GM23338 (cell line): ENCODE data around the gene PLBD2. TPM values are rescaled to one million over a fixed set of nuclear protein-coding genes. Genes with fewer than 3 reads are reported as not detected.

ENCODE experiments used
- ATAC-seq: fragments of 200-7000 bp; cut with Tn5 transposase; 3 replicates; pipeline ENCODE4 v1.9.1; 2020
- DNase-seq: peaks from one replicate; pipeline ENCODE4 v3.0.0-alpha.2; 2015; ENCODE audit warnings: low spot score
- H2AFZ ChIP-seq: fragments of 200-600 bp; sonication (generic); 2 replicates; pipeline ENCODE4 v1.8.0; 2016; ENCODE audit warnings: antibody characterized with exemption, mild to moderate bottlenecking, moderate library complexity
- H3F3A ChIP-seq: fragments of 200-600 bp; sonication (generic); replicated peaks from 2 replicates; pipeline ENCODE4 v1.8.0; 2017; ENCODE audit warnings: antibody characterized with exemption, mixed run types, low read depth
- H3K27ac ChIP-seq: fragments of 200-600 bp; sonication (generic); 2 replicates; pipeline ENCODE4 v1.6.1; 2016; ENCODE audit warnings: low read depth
- H3K27me3 ChIP-seq: fragments of 200-600 bp; sonication (generic); 2 replicates; pipeline ENCODE4 v1.8.0; 2016; ENCODE audit warnings: mild to moderate bottlenecking, mixed run types, moderate library complexity; ENCODE audit not compliant: insufficient read depth
- H3K36me3 ChIP-seq: fragments of 200-600 bp; sonication (generic); 2 replicates; pipeline ENCODE4 v1.8.0; 2016; ENCODE audit warnings: mild to moderate bottlenecking; ENCODE audit not compliant: insufficient read depth
- H3K4me1 ChIP-seq: fragments of 200-600 bp; sonication (generic); 2 replicates; pipeline ENCODE4 v1.8.0; 2016; ENCODE audit warnings: mild to moderate bottlenecking, moderate library complexity; ENCODE audit not compliant: insufficient read depth
- H3K4me2 ChIP-seq: fragments of 200-600 bp; sonication (generic); 2 replicates; pipeline ENCODE4 v1.7.1; 2017; ENCODE audit warnings: mixed run types
- H3K4me3 ChIP-seq: fragments of 200-600 bp; sonication (generic); 2 replicates; pipeline ENCODE4 v1.6.1; 2016; ENCODE audit warnings: mixed run types
- H3K79me2 ChIP-seq: fragments of 200-600 bp; sonication (generic); replicated peaks from 2 replicates; pipeline ENCODE4 v1.8.0; 2017; ENCODE audit warnings: mild to moderate bottlenecking; ENCODE audit not compliant: insufficient read depth
- H3K9me2 ChIP-seq: fragments of 200-600 bp; sonication (generic); 2 replicates; pipeline ENCODE4 v1.8.0; 2017; ENCODE audit not compliant: insufficient read depth
- H4K20me1 ChIP-seq: fragments of 200-600 bp; sonication (generic); replicated peaks from 2 replicates; pipeline ENCODE4 v1.8.0; 2017; ENCODE audit warnings: mild to moderate bottlenecking; ENCODE audit not compliant: insufficient read depth
- H3K27ac Mint-ChIP-seq: 2 replicates; pipeline ENCODE4 v1.8.0; 2020; ENCODE audit warnings: inconsistent platforms, mild to moderate bottlenecking, moderate library complexity, mixed read lengths
- H3K27me3 Mint-ChIP-seq: 3 replicates; pipeline ENCODE4 v1.8.0; 2022; ENCODE audit warnings: low read depth, mild to moderate bottlenecking, moderate library complexity, mixed read lengths, inconsistent platforms; ENCODE audit not compliant: insufficient read depth, poor library complexity
- H3K36me3 Mint-ChIP-seq: 3 replicates; pipeline ENCODE4 v1.8.0; 2021; ENCODE audit warnings: low read depth, mild to moderate bottlenecking, inconsistent platforms, moderate library complexity, mixed read lengths
- H3K4me1 Mint-ChIP-seq: 3 replicates; pipeline ENCODE4 v1.8.0; 2020; ENCODE audit warnings: mild to moderate bottlenecking, inconsistent platforms, mixed read lengths
- H3K4me3 Mint-ChIP-seq: 3 replicates; pipeline ENCODE4 v1.8.0; 2021; ENCODE audit warnings: moderate library complexity, mild to moderate bottlenecking, inconsistent platforms, mixed read lengths
- H3K9me3 Mint-ChIP-seq: 3 replicates; pipeline ENCODE4 v1.8.0; 2020; ENCODE audit warnings: moderate library complexity, mild to moderate bottlenecking, inconsistent platforms, mixed read lengths
- CREB1 ChIP-seq: fragments of 250-450 bp; sonication (Bioruptor Pico); IDR thresholded peaks from 2 replicates; pipeline ENCODE4 v1.5.0; 2020; ENCODE audit warnings: low read depth, mild to moderate bottlenecking, moderate library complexity
- EZH2 ChIP-seq: fragments of 200-600 bp; sonication (generic); IDR thresholded peaks from one replicate; pipeline ENCODE4 v1.8.0; 2017; ENCODE audit warnings: antibody characterized with exemption, mild to moderate bottlenecking, low read depth; ENCODE audit not compliant: unreplicated experiment
- EZH2phosphoT487 ChIP-seq: fragments of 200-600 bp; sonication (generic); IDR thresholded peaks from one replicate; pipeline ENCODE4 v1.8.1; 2018; ENCODE audit warnings: antibody characterized with exemption; ENCODE audit not compliant: unreplicated experiment
- JUNB ChIP-seq: IDR thresholded peaks from one replicate; pipeline ENCODE4 v1.6.1; 2016; ENCODE audit warnings: antibody characterized with exemption; ENCODE audit not compliant: unreplicated experiment
- NANOG ChIP-seq: IDR thresholded peaks from 2 replicates; pipeline ENCODE4 v1.6.1; 2016; ENCODE audit warnings: antibody characterized with exemption, borderline replicate concordance
- POLR2AphosphoS5 ChIP-seq: IDR thresholded peaks from 2 replicates; pipeline ENCODE4 v1.6.1; 2016; ENCODE audit warnings: antibody characterized with exemption, low read depth
- REST ChIP-seq: IDR thresholded peaks from one replicate; pipeline ENCODE4 v1.6.1; 2018; ENCODE audit warnings: antibody characterized with exemption; ENCODE audit not compliant: unreplicated experiment
- STAT1 ChIP-seq: IDR thresholded peaks from one replicate; pipeline ENCODE4 v1.6.1; 2016; ENCODE audit warnings: antibody characterized with exemption; ENCODE audit not compliant: unreplicated experiment
- ZNF114 ChIP-seq: fragments of 250-450 bp; sonication (Bioruptor Pico); IDR thresholded peaks from 2 replicates; pipeline ENCODE4 v1.5.0; 2020; ENCODE audit warnings: mild to moderate bottlenecking, moderate library complexity
- ZNF331 ChIP-seq: fragments of 250-450 bp; sonication (Bioruptor Pico); IDR thresholded peaks from 2 replicates; pipeline ENCODE4 v1.5.0; 2020; ENCODE audit warnings: low read depth, mild to moderate bottlenecking, moderate library complexity
- ZNF462 ChIP-seq: fragments of 250-450 bp; sonication (Bioruptor Pico); IDR thresholded peaks from 2 replicates; pipeline ENCODE4 v1.5.0; 2020; ENCODE audit warnings: mild to moderate bottlenecking, moderate library complexity
- polyA plus RNA-seq: library from polyadenylated mRNA; unstranded; fragments of >200 nt; fragmentation: Nextera tagmentation; extraction: Ambion mirVana; gene quantifications from 2 replicates; pipeline ENCODE4 v1.2.1, GENCODE V29; 2016
- total RNA-seq: library from RNA; depleted of rRNA; stranded (reverse); fragments of >200 nt; shearing (Covaris generic); gene quantifications from 2 replicates; pipeline ENCODE4 v1.2.3, GENCODE V29; 2014
- TF ChIP-seq, protein P1 (sequence below), 2 experiments: fragments of 200-600 bp in 1 of 2; sonication (generic) in 1 of 2; conservative IDR thresholded peaks; 2 replicates each; pipeline versions ENCODE4 v1.5.1 to v1.6.1; 2016 to 2017; ENCODE audit warnings: antibody characterized with exemption in 2 of 2, low read depth in 2 of 2, mild to moderate bottlenecking in 2 of 2, moderate library complexity in 1 of 2
- TF ChIP-seq, protein P2 (sequence below): IDR thresholded peaks from 2 replicates; pipeline ENCODE4 v1.6.1; 2016; ENCODE audit warnings: antibody characterized with exemption

PLBD2 gene
- total and polyA plus RNA-seq, 2 experiments from 2014 or later, result 10.2 to 37.1 TPM

DNA sequence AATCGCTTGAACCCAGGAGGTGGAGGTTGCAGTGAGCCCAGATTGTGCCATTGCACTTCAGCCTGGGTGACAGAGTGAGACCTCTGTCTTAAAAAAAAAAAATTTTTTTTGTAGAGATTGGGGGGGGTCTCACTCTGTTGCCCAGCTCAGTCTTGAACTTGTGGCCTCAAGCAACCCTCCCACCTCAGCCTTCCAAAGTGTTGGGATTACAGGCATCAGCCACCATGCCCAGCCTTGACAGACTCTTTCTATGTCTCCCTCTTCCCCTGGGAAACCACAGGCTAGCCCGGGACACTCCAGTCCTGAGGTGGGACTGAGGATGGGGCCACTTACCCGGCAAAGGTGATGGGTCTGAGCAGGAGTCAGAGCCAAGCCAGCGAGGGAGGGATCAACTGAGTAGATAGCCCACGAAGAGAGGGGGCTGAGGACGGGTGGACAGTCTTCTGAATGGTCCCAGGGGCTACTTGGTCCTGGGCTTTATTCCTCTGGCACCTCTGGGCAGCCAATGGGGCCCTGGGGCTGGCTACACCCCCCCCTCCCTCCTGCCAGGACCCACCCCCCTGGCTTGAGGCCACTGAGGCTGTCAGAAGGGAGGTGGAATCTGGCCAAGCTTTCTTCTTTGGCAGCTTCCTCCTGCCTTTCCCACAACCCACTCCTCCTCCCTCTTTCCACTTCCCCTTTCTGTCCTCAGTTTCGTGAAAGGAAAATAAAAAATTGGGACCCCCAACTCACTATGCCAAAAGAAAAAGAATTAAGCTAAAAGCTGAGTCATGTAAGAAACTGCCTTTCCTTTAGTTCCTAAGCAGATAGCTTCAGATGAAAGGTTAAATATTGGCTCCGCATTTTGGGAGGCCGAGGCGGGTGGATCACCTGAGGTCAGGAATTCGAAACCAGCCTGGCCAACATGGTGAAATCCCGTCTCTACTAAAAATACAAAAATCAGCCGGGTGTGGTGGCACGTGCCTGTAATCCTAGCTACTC is 45.3 kb downstream of the PLBD2 start, which contains the start of gene SDS:
Gene SDS, minus strand, starts transcription at position 453 of the 981 bp plus-strand sequence. CDS start 4,179 bp downstream, outside the sequence.
- peaks cover 4% of the 10 kb centered on the region for H3K27me3 Mint-ChIP-seq
- ATAC-seq (peak; percentile 24; the same call in 2 of the 3 replicates), DNase-seq (no peak)
- no peak within 1 kb of the TSS for H3K4me3 Mint-ChIP-seq
- H3K4me2 ChIP-seq, result no peak within 1 kb of the TSS
- H2AFZ ChIP-seq, result peak within 1 kb of the TSS; percentile 59
- H3K9me2 ChIP-seq, result no peaks in the 10 kb centered on the region
- H4K20me1 ChIP-seq, result no peaks in the 10 kb centered on the region
- H3K4me1 Mint-ChIP-seq, result peaks cover 22% of the 10 kb centered on the region
- no peaks in the 10 kb centered on the region for H3K36me3 Mint-ChIP-seq
- TF ChIP-seq ZNF114 (CRISPR knock-in tag) (no peak), ZNF331 (CRISPR knock-in tag) (no peak), CREB1 (CRISPR knock-in tag) (no peak), EZH2phosphoT487 (no peak), EZH2 (no peak), NANOG (no peak), STAT1 (no peak), JUNB (no peak), POLR2AphosphoS5 (no peak), ZNF462 (CRISPR knock-in tag) (no peak), REST (no peak)
- TF ChIP-seq, protein P1, sequence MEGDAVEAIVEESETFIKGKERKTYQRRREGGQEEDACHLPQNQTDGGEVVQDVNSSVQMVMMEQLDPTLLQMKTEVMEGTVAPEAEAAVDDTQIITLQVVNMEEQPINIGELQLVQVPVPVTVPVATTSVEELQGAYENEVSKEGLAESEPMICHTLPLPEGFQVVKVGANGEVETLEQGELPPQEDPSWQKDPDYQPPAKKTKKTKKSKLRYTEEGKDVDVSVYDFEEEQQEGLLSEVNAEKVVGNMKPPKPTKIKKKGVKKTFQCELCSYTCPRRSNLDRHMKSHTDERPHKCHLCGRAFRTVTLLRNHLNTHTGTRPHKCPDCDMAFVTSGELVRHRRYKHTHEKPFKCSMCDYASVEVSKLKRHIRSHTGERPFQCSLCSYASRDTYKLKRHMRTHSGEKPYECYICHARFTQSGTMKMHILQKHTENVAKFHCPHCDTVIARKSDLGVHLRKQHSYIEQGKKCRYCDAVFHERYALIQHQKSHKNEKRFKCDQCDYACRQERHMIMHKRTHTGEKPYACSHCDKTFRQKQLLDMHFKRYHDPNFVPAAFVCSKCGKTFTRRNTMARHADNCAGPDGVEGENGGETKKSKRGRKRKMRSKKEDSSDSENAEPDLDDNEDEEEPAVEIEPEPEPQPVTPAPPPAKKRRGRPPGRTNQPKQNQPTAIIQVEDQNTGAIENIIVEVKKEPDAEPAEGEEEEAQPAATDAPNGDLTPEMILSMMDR (conservative IDR thresholded peaks at IDR 0.05; ENCODE audit: low read depth in 2 of 2), result no peak
- TF ChIP-seq, protein P2, sequence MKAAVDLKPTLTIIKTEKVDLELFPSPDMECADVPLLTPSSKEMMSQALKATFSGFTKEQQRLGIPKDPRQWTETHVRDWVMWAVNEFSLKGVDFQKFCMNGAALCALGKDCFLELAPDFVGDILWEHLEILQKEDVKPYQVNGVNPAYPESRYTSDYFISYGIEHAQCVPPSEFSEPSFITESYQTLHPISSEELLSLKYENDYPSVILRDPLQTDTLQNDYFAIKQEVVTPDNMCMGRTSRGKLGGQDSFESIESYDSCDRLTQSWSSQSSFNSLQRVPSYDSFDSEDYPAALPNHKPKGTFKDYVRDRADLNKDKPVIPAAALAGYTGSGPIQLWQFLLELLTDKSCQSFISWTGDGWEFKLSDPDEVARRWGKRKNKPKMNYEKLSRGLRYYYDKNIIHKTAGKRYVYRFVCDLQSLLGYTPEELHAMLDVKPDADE, result no peak
- H3K27ac Mint-ChIP-seq, result no peak within 1 kb of the TSS
- no peaks in the 10 kb centered on the region for H3K79me2 ChIP-seq
- H3F3A ChIP-seq, result no peaks in the 10 kb centered on the region
- no peaks in the 10 kb centered on the region for H3K9me3 Mint-ChIP-seq
- no peak within 1 kb of the TSS for H3K4me3 ChIP-seq
- H3K27ac ChIP-seq, result no peak within 1 kb of the TSS
- no peaks in the 10 kb centered on the region for H3K36me3 ChIP-seq
- H3K4me1 ChIP-seq, result peaks cover 25% of the 10 kb centered on the region
- no peaks in the 10 kb centered on the region for H3K27me3 ChIP-seq
